IMR-90 (cell line): ENCODE results near the gene CACNA1G. TPM values are rescaled to one million over a fixed set of nuclear protein-coding genes. Genes with fewer than 3 reads are reported as not detected.

ENCODE experiments used
- ATAC-seq: fragments of 200-7000 bp; cut with Tn5 transposase; 2 replicates; pipeline ENCODE4 v1.9.1; 2020; ENCODE audit warnings: low read depth, mild to moderate bottlenecking, moderate library complexity
- BruUV-seq: library from RNA; stranded (reverse); fragments of 400-500 nt; replicated peaks from 2 replicates; lab custom pipeline; 2021; lab: Mats Ljungman, UMichigan
- CTCF ChIA-PET: fragments of 300-600 bp; formaldehyde crosslinking; extraction: SDS; loops from one replicate; lab custom pipeline; 2021; ENCODE audit warnings: antibody characterized with exemption; lab: Yijun Ruan, JAX
- POLR2A ChIA-PET: fragments of 300-600 bp; sonication (Branson Sonifier 250); formaldehyde crosslinking; loops from one replicate; lab custom pipeline; 2022; ENCODE audit warnings: antibody characterized with exemption; ENCODE audit not compliant: unreplicated experiment; lab: Charles Lee
- DNase-seq: peaks from one replicate; pipeline ENCODE4 v3.0.0; 2013
- H2AFZ ChIP-seq: replicated peaks from 2 replicates; pipeline ENCODE3; 2013; ENCODE audit warnings: low read length, mild to moderate bottlenecking; ENCODE audit not compliant: poor library complexity
- H2AK5ac ChIP-seq: 2 replicates; pipeline ENCODE4 v1.6.1; 2013; ENCODE audit warnings: low read depth, low read length, inconsistent platforms
- H2AK9ac ChIP-seq: replicated peaks from 2 replicates; pipeline ENCODE3; 2013; ENCODE audit warnings: mild to moderate bottlenecking, low read depth, low read length, moderate library complexity; ENCODE audit not compliant: poor library complexity
- H2BK120ac ChIP-seq: 2 replicates; pipeline ENCODE4 v1.6.1; 2013; ENCODE audit warnings: low read depth, low read length, inconsistent platforms
- H2BK15ac ChIP-seq: 3 replicates; pipeline ENCODE4 v1.6.1; 2013; ENCODE audit warnings: low read depth, low read length, inconsistent platforms
- H2BK20ac ChIP-seq: 2 replicates; pipeline ENCODE4 v1.6.1; 2013; ENCODE audit warnings: low read depth, mild to moderate bottlenecking, inconsistent platforms, low read length, moderate library complexity
- H2BK5ac ChIP-seq: 2 replicates; pipeline ENCODE4 v1.6.1; 2013; ENCODE audit warnings: mild to moderate bottlenecking, low read depth, low read length, inconsistent platforms; ENCODE audit not compliant: poor library complexity, severe bottlenecking
- H3K14ac ChIP-seq: replicated peaks from 2 replicates; pipeline ENCODE4 v1.6.1; 2013; ENCODE audit warnings: low read depth, low read length, inconsistent platforms
- H3K18ac ChIP-seq: 2 replicates; pipeline ENCODE4 v1.6.1; 2013; ENCODE audit warnings: low read depth, low read length, control low read depth
- H3K23ac ChIP-seq: 2 replicates; pipeline ENCODE4 v1.6.1; 2013; ENCODE audit warnings: low read depth, low read length, inconsistent platforms
- H3K27ac ChIP-seq: 2 replicates; pipeline ENCODE4 v1.5.1; 2013; ENCODE audit warnings: mild to moderate bottlenecking, control low read depth, low read length; ENCODE audit not compliant: insufficient read depth
- H3K27me3 ChIP-seq: 2 replicates; pipeline ENCODE4 v1.6.1; 2013; ENCODE audit warnings: low read length; ENCODE audit not compliant: control insufficient read depth, insufficient read depth
- H3K36me3 ChIP-seq: 2 replicates; pipeline ENCODE4 v1.6.1; 2013; ENCODE audit warnings: low read length, mixed read lengths; ENCODE audit not compliant: control insufficient read depth, insufficient read depth
- H3K4ac ChIP-seq: 2 replicates; pipeline ENCODE4 v1.6.1; 2013; ENCODE audit warnings: low read depth, low read length, inconsistent platforms
- H3K4me1 ChIP-seq: 2 replicates; pipeline ENCODE4 v1.6.1; 2013; ENCODE audit warnings: low read length, mixed read lengths; ENCODE audit not compliant: control insufficient read depth, insufficient read depth
- H3K4me2 ChIP-seq: 2 replicates; pipeline ENCODE4 v1.6.1; 2013; ENCODE audit warnings: low read depth, mild to moderate bottlenecking, control low read depth, low read length, moderate library complexity
- H3K4me3 ChIP-seq: 2 replicates; pipeline ENCODE4 v1.5.1; 2013; ENCODE audit warnings: low read depth, mild to moderate bottlenecking, control low read depth, low read length, moderate library complexity; ENCODE audit not compliant: insufficient read depth
- H3K56ac ChIP-seq: 2 replicates; pipeline ENCODE4 v1.6.1; 2013; ENCODE audit warnings: low read length, inconsistent platforms; ENCODE audit not compliant: insufficient read depth; ENCODE audit errors: extremely low read depth
- H3K79me1 ChIP-seq, 2 experiments: 2 replicates each; pipeline ENCODE4 v1.6.1; 2013; ENCODE audit warnings: low read length in 2 of 2, inconsistent platforms in 1 of 2, low read depth in 1 of 2
- H3K9ac ChIP-seq: 2 replicates; pipeline ENCODE4 v1.6.1; 2013; ENCODE audit warnings: low read depth, low read length, control low read depth
- H3K9me1 ChIP-seq: 2 replicates; pipeline ENCODE4 v1.6.1; 2013; ENCODE audit warnings: low read length, inconsistent platforms; ENCODE audit not compliant: insufficient read depth
- H3K9me3 ChIP-seq: 2 replicates; pipeline ENCODE4 v1.6.1; 2013; ENCODE audit warnings: low read length; ENCODE audit not compliant: control insufficient read depth, insufficient read depth
- H4K20me1 ChIP-seq: 2 replicates; pipeline ENCODE4 v1.6.1; 2013; ENCODE audit warnings: low read length, inconsistent platforms; ENCODE audit not compliant: insufficient read depth
- H4K5ac ChIP-seq: 2 replicates; pipeline ENCODE4 v1.6.1; 2013; ENCODE audit warnings: mild to moderate bottlenecking, low read depth, low read length, control low read depth
- H4K8ac ChIP-seq, 2 experiments: 2 replicates each; pipeline ENCODE4 v1.6.1; 2013; ENCODE audit warnings: low read depth in 2 of 2, low read length in 2 of 2, control low read depth in 1 of 2, inconsistent platforms in 1 of 2
- H4K91ac ChIP-seq: 2 replicates; pipeline ENCODE4 v1.6.1; 2013; ENCODE audit warnings: low read depth, low read length, inconsistent platforms; ENCODE audit not compliant: insufficient read depth
- BHLHE40 ChIP-seq: fragments of 150-350 bp; IDR thresholded peaks from 2 replicates; pipeline ENCODE4 v1.6.1; 2016; ENCODE audit warnings: mild to moderate bottlenecking, low read depth, low read length
- CEBPB ChIP-seq: IDR thresholded peaks from 2 replicates; pipeline ENCODE4 v1.6.1; 2012; ENCODE audit warnings: low read depth, low read length, improper control_type of control experiment
- CHD1 ChIP-seq: IDR thresholded peaks from 2 replicates; pipeline ENCODE4 v1.6.1; 2012; ENCODE audit warnings: low read depth, low read length, improper control_type of control experiment
- ELK1 ChIP-seq: fragments of 150-350 bp; IDR thresholded peaks from 2 replicates; pipeline ENCODE4 v1.6.1; 2016; ENCODE audit warnings: low read depth, mild to moderate bottlenecking, low read length, moderate library complexity, borderline replicate concordance
- FOS ChIP-seq: fragments of 150-350 bp; IDR thresholded peaks from 2 replicates; pipeline ENCODE4 v1.6.1; 2016; ENCODE audit warnings: low read depth, low read length
- MAFK ChIP-seq: IDR thresholded peaks from 2 replicates; pipeline ENCODE4 v1.6.1; 2012; ENCODE audit warnings: low read depth, low read length, improper control_type of control experiment
- MAZ ChIP-seq: IDR thresholded peaks from 2 replicates; pipeline ENCODE4 v1.6.1; 2012; ENCODE audit warnings: low read depth, mild to moderate bottlenecking, low read length, improper control_type of control experiment, moderate library complexity, borderline replicate concordance
- MXI1 ChIP-seq: IDR thresholded peaks from 2 replicates; pipeline ENCODE4 v1.6.1; 2012; ENCODE audit warnings: low read depth, mild to moderate bottlenecking, low read length, moderate library complexity, borderline replicate concordance
- NFE2L2 ChIP-seq: fragments of 150-350 bp; IDR thresholded peaks from 2 replicates; pipeline ENCODE4 v1.6.1; 2016; ENCODE audit warnings: low read depth, mild to moderate bottlenecking, low read length
- POLR2A ChIP-seq: IDR thresholded peaks from 2 replicates; pipeline ENCODE4 v1.6.1; 2012; ENCODE audit warnings: mild to moderate bottlenecking, low read depth, low read length
- RAD21 ChIP-seq: IDR thresholded peaks from 2 replicates; pipeline ENCODE4 v1.6.1; 2012; ENCODE audit warnings: low read length, improper control_type of control experiment
- RCOR1 ChIP-seq: IDR thresholded peaks from 2 replicates; pipeline ENCODE4 v1.6.1; 2012; ENCODE audit warnings: mild to moderate bottlenecking, low read length, improper control_type of control experiment; ENCODE audit not compliant: insufficient replicate concordance
- RFX5 ChIP-seq: IDR thresholded peaks from 2 replicates; pipeline ENCODE4 v1.8.0; 2012; ENCODE audit warnings: low read depth, mild to moderate bottlenecking, low read length, moderate library complexity
- SMC3 ChIP-seq: fragments of 150-350 bp; IDR thresholded peaks from 2 replicates; pipeline ENCODE4 v1.6.1; 2016; ENCODE audit warnings: low read depth, mild to moderate bottlenecking, antibody characterized with exemption, low read length, moderate library complexity
- USF2 ChIP-seq: fragments of 150-350 bp; IDR thresholded peaks from 2 replicates; pipeline ENCODE4 v1.6.1; 2017; ENCODE audit warnings: mild to moderate bottlenecking, antibody characterized with exemption, low read length, low read depth
- WGBS, 2 experiments: methylation state at CpG; one replicate each; pipeline versions ENCODE4 v1.1.5 to v1.1.7; 2013; ENCODE audit warnings: missing lambda C conversion rate in 2 of 2; ENCODE audit not compliant: insufficient read length in 1 of 2; ENCODE audit errors: extremely low coverage in 2 of 2; 5-methylcytosine and 5-hydroxymethylcytosine counted together
- dilution Hi-C: fragments of 300-500 bp; cut with HindIII; formaldehyde crosslinking; loops from one replicate; pipeline ENCODE4 v1.14.3; 2018; ENCODE audit warnings: low sequenced_read_pairs; ENCODE audit not compliant: unreplicated experiment
- in situ Hi-C: fragments of 300-500 bp; cut with MboI; formaldehyde crosslinking; loops from 3 replicates; pipeline ENCODE4 v1.14.3; 2019; ENCODE audit warnings: low sequenced_read_pairs, inconsistent platforms, mixed read lengths
- intact Hi-C: fragments of 100-400 bp; cut with micrococcal nuclease; formaldehyde crosslinking; loops from 2 replicates; pipeline ENCODE4 v1.10.0; 2022
- polyA plus RNA-seq, 3 experiments: library from polyadenylated mRNA; depleted of rRNA; stranded (reverse); fragments of >200 nt; gene quantifications; 2 replicates each; pipeline ENCODE4 v1.2.3, GENCODE V29; 2012; ENCODE audit warnings: low replicate concordance in 1 of 3
- total RNA-seq: library from RNA; depleted of rRNA; stranded (reverse); fragments of >200 nt; gene quantifications from 2 replicates; pipeline ENCODE4 v1.2.3, GENCODE V29; 2012
- TF ChIP-seq, protein P1 (sequence below): conservative IDR thresholded peaks from 2 replicates; pipeline ENCODE4 v1.5.1; 2012; ENCODE audit warnings: mild to moderate bottlenecking, low read depth, low read length, improper control_type of control experiment

Gene CACNA1G
- total and polyA plus RNA-seq, 2 of the 4 experiments (the other 2 are of a cell fraction): under 0.01 to 0.03 TPM

- Histone ChIP-seq H3K9ac (no peak overlapping the region), H3K4me3 (no peak overlapping the region), H3K9me1 (peaks cover 19% of the 10 kb centered on the region), H2AK5ac (peak overlapping the region; percentile 51; the same call in 1 of the 2 replicates), H4K8ac (0 out of 4 replicates have a peak overlapping the region, but pooled peaks of 1 of the 2 experiments have one; percentile 1), H3K79me1 (peaks cover 0 to 8% of the 10 kb centered on the region in 2 experiments; a peak in 2 of 4 replicates), H3K56ac (no peak overlapping the region), H2BK15ac (no peak overlapping the region), H3K23ac (no peak overlapping the region), H2BK20ac (peak overlapping the region; percentile 40; the same call in 1 of the 2 replicates), H3K9me3 (no peaks in the 10 kb centered on the region), H3K18ac (no peak overlapping the region), H3K27ac (no peak overlapping the region), H3K36me3 (no peaks in the 10 kb centered on the region), H2AK9ac (no peak overlapping the region), H4K20me1 (no peaks in the 10 kb centered on the region), H3K27me3 (no peaks in the 10 kb centered on the region), H4K5ac (no peak overlapping the region), H2BK120ac (no peak overlapping the region; the same call in 1 of the 2 replicates), H2BK5ac (no peak overlapping the region), H3K4me2 (no peak overlapping the region), H3K14ac (no peak overlapping the region), H2AFZ (no peak overlapping the region), H3K4me1 (peaks cover 21% of the 10 kb centered on the region), H3K4ac (peak overlapping the region; percentile 25), H4K91ac (no peak overlapping the region)
- dilution Hi-C loops (no loop called here), intact Hi-C loops (no loop called here), in situ Hi-C loops (no loop called here)
- POLR2A ChIA-PET: no interaction called here
- CTCF ChIA-PET: interaction anchor here (1.6 kb wide), 1 partner anchor 11 kb away, joined by 4 read pairs; no protein-coding TSS in a partner anchor
- TF ChIP-seq RFX5: no peak
- no peak for TF ChIP-seq RAD21
- no peak for TF ChIP-seq MXI1
- no peak for TF ChIP-seq POLR2A
- no peak for TF ChIP-seq ELK1
- no peak for TF ChIP-seq MAFK
- no peak for TF ChIP-seq CEBPB
- no peak for TF ChIP-seq NFE2L2
- no peak for TF ChIP-seq FOS
- no peak for TF ChIP-seq MAZ
- no peak for TF ChIP-seq CHD1
- TF ChIP-seq BHLHE40: no peak
- TF ChIP-seq RCOR1: no peak
- no peak for TF ChIP-seq SMC3
- TF ChIP-seq, protein P1, sequence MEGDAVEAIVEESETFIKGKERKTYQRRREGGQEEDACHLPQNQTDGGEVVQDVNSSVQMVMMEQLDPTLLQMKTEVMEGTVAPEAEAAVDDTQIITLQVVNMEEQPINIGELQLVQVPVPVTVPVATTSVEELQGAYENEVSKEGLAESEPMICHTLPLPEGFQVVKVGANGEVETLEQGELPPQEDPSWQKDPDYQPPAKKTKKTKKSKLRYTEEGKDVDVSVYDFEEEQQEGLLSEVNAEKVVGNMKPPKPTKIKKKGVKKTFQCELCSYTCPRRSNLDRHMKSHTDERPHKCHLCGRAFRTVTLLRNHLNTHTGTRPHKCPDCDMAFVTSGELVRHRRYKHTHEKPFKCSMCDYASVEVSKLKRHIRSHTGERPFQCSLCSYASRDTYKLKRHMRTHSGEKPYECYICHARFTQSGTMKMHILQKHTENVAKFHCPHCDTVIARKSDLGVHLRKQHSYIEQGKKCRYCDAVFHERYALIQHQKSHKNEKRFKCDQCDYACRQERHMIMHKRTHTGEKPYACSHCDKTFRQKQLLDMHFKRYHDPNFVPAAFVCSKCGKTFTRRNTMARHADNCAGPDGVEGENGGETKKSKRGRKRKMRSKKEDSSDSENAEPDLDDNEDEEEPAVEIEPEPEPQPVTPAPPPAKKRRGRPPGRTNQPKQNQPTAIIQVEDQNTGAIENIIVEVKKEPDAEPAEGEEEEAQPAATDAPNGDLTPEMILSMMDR: no peak
- TF ChIP-seq USF2: no peak
- no TSS peak for BruUV-seq
- DNase-seq (no peak), ATAC-seq (no peak)
- WGBS, 2 experiments: 100% methylated on average over 1 of the region's 5 CpGs; no CpG with 5 or more reads in 1 of the 2 experiments
Measured at GRCh38 chr17:50672071-50672470, 111.6 kb downstream of the CACNA1G start.
